Stimulated activated naive CD8-positive, alpha-beta T cell treated with anti-CD3 and anti-CD28 coated beads, Interleukin-15, Interleukin-2, amounts not matched to agents 100 ng/mL and 50 ng/mL, for 24 hours (primary cell): Measurements from ENCODE around the gene WDR13.
"Not testable (repeated sequence)": the region's sequence is repeated elsewhere in the genome, so short reads cannot be mapped to it uniquely, and the experiment has no call there.

ENCODE experiments used
- H3K27ac Mint-ChIP-seq: one replicate; pipeline ENCODE4 v1.8.0; 2021; ENCODE audit warnings: mild to moderate bottlenecking, mixed read lengths
- H3K27me3 Mint-ChIP-seq: one replicate; pipeline ENCODE4 v1.8.0; 2021; ENCODE audit warnings: mixed read lengths
- H3K36me3 Mint-ChIP-seq: one replicate; pipeline ENCODE4 v1.8.0; 2021; ENCODE audit warnings: low read depth, mixed read lengths
- H3K4me1 Mint-ChIP-seq: one replicate; pipeline ENCODE4 v1.8.0; 2021; ENCODE audit warnings: low read depth, mixed read lengths
- H3K4me3 Mint-ChIP-seq: one replicate; pipeline ENCODE4 v1.8.0; 2021; ENCODE audit warnings: mild to moderate bottlenecking, mixed read lengths
- H3K9me3 Mint-ChIP-seq: one replicate; pipeline ENCODE4 v1.8.0; 2021; ENCODE audit warnings: mixed read lengths

The WDR13 gene

GRCh38 chrX:48597353-48598264, at the start of gene WDR13:
Gene WDR13 (plus strand): TSS chrX:48597492. CDS start chrX:48597997, 505 bp downstream.
- Mint-ChIP-seq H3K4me3 (peak within 1 kb of the TSS; percentile 98), H3K27ac (peak within 1 kb of the TSS; percentile 99), H3K9me3 (no peaks in the 10 kb centered on the region), H3K4me1 (peaks cover 12% of the 10 kb centered on the region), H3K27me3 (no peaks in the 10 kb centered on the region), H3K36me3 (no peaks in the 10 kb centered on the region)

GRCh38 chrX:48548871-48549270, 48.4 kb upstream of the WDR13 start:
- Mint-ChIP-seq H3K27me3 (no peaks in the 10 kb centered on the region), H3K4me3 (no peak overlapping the region), H3K4me1 (no peaks in the 10 kb centered on the region), H3K27ac (no peak overlapping the region), H3K9me3 (no peaks in the 10 kb centered on the region), H3K36me3 (peaks cover 9% of the 10 kb centered on the region)

- H3K4me1 Mint-ChIP-seq, H3K9me3 Mint-ChIP-seq, H3K27me3 Mint-ChIP-seq, H3K4me3 Mint-ChIP-seq, H3K27ac Mint-ChIP-seq: not testable (repeated sequence)
- H3K36me3 Mint-ChIP-seq, result peaks cover 23% of the 10 kb centered on the region
Measured at GRCh38 chrX:48555731-48556325, 41.5 kb upstream of the WDR13 start.

GRCh38 chrX:48558271-48558670, 39.0 kb upstream of the WDR13 start:
- Mint-ChIP-seq H3K36me3 (peaks cover 32% of the 10 kb centered on the region), H3K9me3 (no peaks in the 10 kb centered on the region), H3K4me1 (peaks cover 4% of the 10 kb centered on the region), H3K27me3 (no peaks in the 10 kb centered on the region), H3K4me3 (no peak overlapping the region), H3K27ac (no peak overlapping the region)

DNA sequence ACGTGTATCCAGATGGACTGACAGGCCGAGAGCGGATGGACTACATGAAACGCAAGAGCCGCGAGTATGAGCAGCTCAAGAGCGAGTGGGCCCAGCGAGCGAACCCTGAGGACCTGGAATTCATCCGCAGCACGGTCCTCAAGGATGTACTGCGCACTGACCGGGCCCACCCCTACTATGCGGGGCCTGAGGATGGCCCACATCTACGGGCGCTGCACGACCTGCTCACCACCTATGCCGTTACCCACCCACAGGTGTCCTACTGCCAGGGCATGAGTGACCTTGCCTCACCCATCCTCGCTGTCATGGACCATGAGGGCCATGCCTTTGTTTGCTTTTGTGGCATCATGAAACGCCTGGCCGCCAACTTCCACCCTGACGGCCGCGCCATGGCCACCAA, 37.7 kb upstream of the WDR13 start:
- H3K4me3 Mint-ChIP-seq, result no peak overlapping the region
- no peaks in the 10 kb centered on the region for H3K9me3 Mint-ChIP-seq
- H3K27me3 Mint-ChIP-seq, result no peaks in the 10 kb centered on the region
- peaks cover 4% of the 10 kb centered on the region for H3K4me1 Mint-ChIP-seq
- peaks cover 29% of the 10 kb centered on the region for H3K36me3 Mint-ChIP-seq
- no peak overlapping the region for H3K27ac Mint-ChIP-seq

GRCh38 chrX:48560056-48560455, 37.2 kb upstream of the WDR13 start:
- Mint-ChIP-seq H3K4me3 (no peak overlapping the region), H3K27me3 (no peaks in the 10 kb centered on the region), H3K4me1 (peaks cover 4% of the 10 kb centered on the region), H3K9me3 (no peaks in the 10 kb centered on the region), H3K27ac (no peak overlapping the region), H3K36me3 (peaks cover 25% of the 10 kb centered on the region)

- H3K27ac Mint-ChIP-seq, result no peak overlapping the region
- peaks cover 4% of the 10 kb centered on the region for H3K4me1 Mint-ChIP-seq
- no peaks in the 10 kb centered on the region for H3K27me3 Mint-ChIP-seq
- H3K36me3 Mint-ChIP-seq, result peaks cover 20% of the 10 kb centered on the region
- no peak overlapping the region for H3K4me3 Mint-ChIP-seq
- H3K9me3 Mint-ChIP-seq, result no peaks in the 10 kb centered on the region
Measured at GRCh38 chrX:48560681-48561080, 36.6 kb upstream of the WDR13 start.

GRCh38 chrX:48569958-48570357, 27.3 kb upstream of the WDR13 start:
- Mint-ChIP-seq H3K27ac (no peak overlapping the region), H3K27me3 (no peaks in the 10 kb centered on the region), H3K36me3 (peaks cover 3% of the 10 kb centered on the region), H3K9me3 (no peaks in the 10 kb centered on the region), H3K4me1 (peaks cover 6% of the 10 kb centered on the region), H3K4me3 (no peak overlapping the region)

DNA sequence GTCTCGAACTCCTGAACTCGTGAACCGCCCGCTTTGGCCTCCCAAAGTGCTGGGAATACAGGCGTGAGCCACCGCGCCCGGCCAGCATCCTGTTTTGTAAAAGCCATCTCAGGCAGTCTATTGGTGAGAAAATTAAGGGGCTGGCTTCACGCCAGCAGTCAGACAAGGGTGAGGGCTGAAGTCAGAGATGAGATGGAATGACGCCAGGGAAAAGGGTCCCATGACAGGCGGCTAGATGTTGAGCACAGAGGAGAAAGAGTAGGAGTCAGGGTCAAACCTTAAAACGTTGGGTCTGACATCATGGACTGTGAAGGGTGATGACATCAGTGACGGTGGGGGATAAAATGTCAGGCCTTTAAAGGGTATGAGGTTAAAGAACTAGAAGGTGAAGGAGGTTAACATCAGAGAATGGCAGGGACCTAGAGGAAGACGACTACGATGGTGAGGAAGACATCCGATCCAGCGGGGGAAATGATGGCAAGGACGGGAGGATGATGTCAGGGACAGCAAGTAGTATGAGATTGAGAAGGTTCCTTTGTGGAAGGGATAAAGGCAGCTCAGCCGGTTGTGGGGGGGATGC, 23.5 kb upstream of the WDR13 start:
- Mint-ChIP-seq H3K4me3 (peak overlapping the region; percentile 92), H3K4me1 (peaks cover 30% of the 10 kb centered on the region), H3K27me3 (no peaks in the 10 kb centered on the region), H3K27ac (peak overlapping the region; percentile 97), H3K9me3 (no peaks in the 10 kb centered on the region), H3K36me3 (peaks cover 40% of the 10 kb centered on the region)

GRCh38 chrX:48574270-48575266, 22.7 kb upstream of the WDR13 start, which contains the start of gene RBM3:
Gene RBM3 (plus strand): TSS chrX:48574484. CDS start chrX:48575181, 697 bp downstream.
- Mint-ChIP-seq H3K4me3 (peak within 1 kb of the TSS; percentile 92), H3K9me3 (no peaks in the 10 kb centered on the region), H3K27me3 (no peaks in the 10 kb centered on the region), H3K27ac (peak within 1 kb of the TSS; percentile 97), H3K36me3 (peaks cover 45% of the 10 kb centered on the region), H3K4me1 (peaks cover 34% of the 10 kb centered on the region)

DNA sequence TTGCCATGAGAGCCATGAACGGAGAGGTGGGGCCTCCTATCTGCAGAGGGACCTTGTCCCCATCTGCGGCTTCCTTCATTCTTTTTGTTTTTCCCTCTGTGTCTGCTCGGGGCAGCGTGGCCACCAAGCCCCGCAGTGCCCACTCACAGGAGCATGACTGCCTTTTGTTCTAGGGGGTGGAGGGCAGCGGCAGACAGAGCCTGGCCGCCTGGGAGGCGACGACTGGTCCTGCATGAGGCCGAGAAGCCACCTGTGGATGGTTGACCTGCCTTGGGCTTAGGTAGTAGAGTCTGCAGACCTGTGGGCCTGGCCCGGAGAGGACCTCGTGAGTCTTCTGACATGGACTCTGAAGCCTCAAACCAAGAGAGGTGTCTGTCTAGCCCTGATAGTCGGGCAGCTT, 21.6 kb upstream of the WDR13 start:
- Mint-ChIP-seq H3K27me3 (no peaks in the 10 kb centered on the region), H3K36me3 (peaks cover 50% of the 10 kb centered on the region), H3K9me3 (no peaks in the 10 kb centered on the region), H3K4me1 (peaks cover 34% of the 10 kb centered on the region), H3K4me3 (peak overlapping the region; percentile 92), H3K27ac (peak overlapping the region; percentile 97)

- H3K36me3 Mint-ChIP-seq, result peaks cover 50% of the 10 kb centered on the region
- peaks cover 34% of the 10 kb centered on the region for H3K4me1 Mint-ChIP-seq
- H3K9me3 Mint-ChIP-seq, result no peaks in the 10 kb centered on the region
- peak overlapping the region; percentile 97 for H3K27ac Mint-ChIP-seq
- H3K4me3 Mint-ChIP-seq, result peak overlapping the region; percentile 92
- H3K27me3 Mint-ChIP-seq, result no peaks in the 10 kb centered on the region
Measured at GRCh38 chrX:48576108-48576507, 21.2 kb upstream of the WDR13 start.

DNA sequence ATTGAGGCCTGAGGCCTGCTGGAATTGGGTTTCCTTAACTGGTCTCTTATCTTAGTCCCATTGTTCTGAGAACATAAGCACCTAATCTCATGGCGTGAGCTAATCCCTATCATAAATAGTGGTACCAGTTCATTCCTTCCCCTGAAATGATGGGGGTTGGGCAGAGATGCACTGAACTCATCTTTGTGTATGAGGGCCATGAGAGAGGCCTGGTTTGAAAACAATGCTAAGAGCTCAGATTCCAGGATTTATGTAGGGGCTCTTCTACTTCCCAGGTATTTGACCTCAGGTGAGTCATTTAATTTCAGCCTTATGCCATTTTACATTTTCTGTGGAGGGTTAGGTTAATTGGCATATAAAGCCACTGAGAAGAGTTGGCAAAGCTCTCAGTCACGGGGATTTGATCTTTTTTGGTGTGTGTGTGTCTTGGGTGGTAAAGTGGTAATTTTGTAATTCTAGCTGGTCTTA, 18.6 kb upstream of the WDR13 start:
- H3K9me3 Mint-ChIP-seq, result no peaks in the 10 kb centered on the region
- H3K27ac Mint-ChIP-seq, result peak overlapping the region; percentile 29
- H3K27me3 Mint-ChIP-seq, result no peaks in the 10 kb centered on the region
- no peak overlapping the region for H3K4me3 Mint-ChIP-seq
- H3K4me1 Mint-ChIP-seq, result peaks cover 32% of the 10 kb centered on the region
- H3K36me3 Mint-ChIP-seq, result peaks cover 50% of the 10 kb centered on the region

GRCh38 chrX:48579259-48579658, 18.0 kb upstream of the WDR13 start:
- Mint-ChIP-seq H3K9me3 (no peaks in the 10 kb centered on the region), H3K27ac (peak overlapping the region; percentile 29), H3K4me3 (no peak overlapping the region)

More at GRCh38 chrX:48579259-48579658, 18.0 kb upstream of the WDR13 start:
- Mint-ChIP-seq H3K27me3 (no peaks in the 10 kb centered on the region), H3K36me3 (peaks cover 50% of the 10 kb centered on the region), H3K4me1 (peaks cover 27% of the 10 kb centered on the region)
